ENCODE data around the gene ZNF580.

ZNF580 gene

DNA sequence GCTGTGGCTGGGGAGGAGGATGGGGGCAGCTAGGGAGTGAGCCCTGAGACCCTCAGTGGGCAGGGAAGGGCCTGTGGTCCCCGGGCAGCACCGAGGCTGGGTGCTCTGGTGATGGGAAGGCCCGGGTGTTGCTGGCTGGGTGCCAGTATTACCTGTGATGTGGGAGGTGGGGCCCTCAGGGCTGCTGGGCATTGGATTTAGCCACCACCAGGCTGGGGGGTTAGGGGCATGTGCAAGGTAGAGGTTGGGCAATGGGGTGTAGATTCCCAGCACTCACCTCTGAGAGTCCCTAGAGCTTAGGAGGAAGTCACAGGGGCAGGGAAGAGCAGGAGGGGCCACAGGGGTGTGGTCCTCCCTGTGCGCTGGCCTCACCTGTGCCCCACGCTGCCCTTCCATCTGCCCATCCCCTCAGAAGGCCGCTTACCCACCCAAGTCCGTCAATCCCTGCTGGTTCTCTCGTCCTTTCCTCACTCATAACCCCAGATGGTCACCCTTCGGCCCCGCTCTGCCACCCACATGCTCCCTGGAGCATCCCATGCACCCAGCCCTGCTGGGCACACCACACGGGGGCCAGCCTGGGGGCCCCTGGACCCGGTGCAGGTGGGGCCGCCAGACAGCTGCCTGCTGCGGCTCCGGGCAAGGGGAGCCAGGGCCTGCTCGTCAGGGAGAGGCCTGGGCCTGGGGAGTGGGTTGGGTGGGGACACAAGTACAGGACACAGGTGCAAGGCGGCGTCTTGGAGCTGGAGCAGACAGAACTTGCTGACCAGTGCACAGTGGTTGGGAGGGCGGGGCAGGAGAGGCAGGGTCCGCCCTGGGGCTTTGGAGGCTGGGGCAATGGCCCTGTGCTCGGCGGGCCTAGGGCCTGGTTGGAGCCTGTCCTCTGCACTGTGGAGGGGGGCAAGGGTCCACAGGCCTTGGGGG lies 46.7 kb downstream of the ZNF580 start:
- DNase-seq (ENCODE audit: low spot score) = no peak
- no peak for TF ChIP-seq CTCF (IDR thresholded peaks at IDR 0.05; ENCODE audit: extremely low read depth, missing control alignments)

GRCh38 chr19:55688422-55689218 lies 47.8 kb downstream of the ZNF580 start:
- no peak for DNase-seq (ENCODE audit: low spot score)
- no peak for TF ChIP-seq CTCF (IDR thresholded peaks at IDR 0.05; ENCODE audit: extremely low read depth, missing control alignments)

DNA sequence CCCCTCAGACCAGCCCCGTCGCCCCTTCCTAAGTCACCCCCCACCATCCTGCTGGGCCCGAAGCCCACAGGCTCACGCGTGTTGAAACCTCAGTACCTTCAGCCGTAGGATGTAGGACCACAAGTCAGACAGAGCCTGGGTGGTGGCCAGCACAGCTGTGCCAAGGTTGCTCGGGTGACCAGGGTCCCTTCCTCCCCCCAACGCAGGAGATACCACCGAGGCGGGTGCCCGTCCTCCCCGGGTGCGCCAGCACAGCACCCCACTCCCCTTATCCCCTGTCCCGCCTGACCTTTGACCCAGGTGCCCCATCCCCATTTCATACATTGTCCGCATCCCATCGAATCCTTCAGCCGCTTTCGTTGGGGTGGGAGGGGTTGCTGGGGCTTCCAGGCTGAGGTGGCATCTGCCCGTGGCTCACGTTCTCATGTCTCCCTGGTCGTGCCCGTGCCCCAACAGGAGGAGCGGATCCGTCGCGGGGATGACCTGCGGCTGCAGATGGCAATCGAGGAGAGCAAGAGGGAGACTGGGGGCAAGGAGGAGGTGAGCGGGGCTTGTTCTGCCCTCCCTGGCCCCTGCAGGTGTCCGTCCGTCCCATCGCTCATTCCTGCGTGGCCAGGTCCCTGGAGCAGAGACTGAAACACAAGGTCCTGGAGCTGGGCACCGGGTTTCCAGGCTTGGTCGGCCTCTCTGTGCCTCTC lies 48.8 kb downstream of the ZNF580 start:
- no peak for DNase-seq (ENCODE audit: low spot score)
- no peak for TF ChIP-seq CTCF (IDR thresholded peaks at IDR 0.05; ENCODE audit: extremely low read depth, missing control alignments)

DNA sequence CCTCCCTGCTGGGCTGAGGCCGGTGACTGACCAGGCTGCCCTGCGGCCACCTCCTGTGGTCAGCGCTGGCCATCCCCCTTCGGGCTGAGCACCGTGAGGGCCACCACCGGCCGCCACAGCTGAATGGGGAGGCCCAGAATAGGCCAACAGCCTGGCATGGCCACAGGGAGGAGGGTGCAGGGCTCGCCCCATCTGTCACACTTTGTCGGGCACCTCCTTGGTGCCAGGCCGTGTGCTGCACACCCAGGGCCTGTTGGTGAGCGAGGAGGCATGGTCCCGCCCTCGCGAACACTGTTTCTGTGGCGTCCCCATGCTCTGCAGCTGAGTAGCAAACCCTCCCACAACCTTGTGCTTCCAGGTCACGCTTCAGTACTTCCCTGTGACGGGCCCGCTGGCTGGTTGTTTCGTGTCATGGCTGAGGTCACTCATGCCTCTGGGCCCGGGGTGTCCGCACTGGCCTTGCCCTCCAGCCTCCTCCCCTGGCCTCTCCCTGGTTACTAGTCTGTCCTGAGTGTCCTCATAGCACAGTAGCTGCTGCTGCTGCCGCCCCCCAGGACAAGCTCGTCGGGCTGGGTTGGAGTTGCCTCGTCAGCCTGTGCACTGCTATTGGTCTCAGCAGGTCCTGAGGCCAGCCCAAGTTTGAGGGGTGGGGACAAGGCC lies 49.4 kb downstream of the ZNF580 start:
- no peak for DNase-seq (ENCODE audit: low spot score)
- no peak for TF ChIP-seq CTCF (IDR thresholded peaks at IDR 0.05; ENCODE audit: extremely low read depth, missing control alignments)

DNA sequence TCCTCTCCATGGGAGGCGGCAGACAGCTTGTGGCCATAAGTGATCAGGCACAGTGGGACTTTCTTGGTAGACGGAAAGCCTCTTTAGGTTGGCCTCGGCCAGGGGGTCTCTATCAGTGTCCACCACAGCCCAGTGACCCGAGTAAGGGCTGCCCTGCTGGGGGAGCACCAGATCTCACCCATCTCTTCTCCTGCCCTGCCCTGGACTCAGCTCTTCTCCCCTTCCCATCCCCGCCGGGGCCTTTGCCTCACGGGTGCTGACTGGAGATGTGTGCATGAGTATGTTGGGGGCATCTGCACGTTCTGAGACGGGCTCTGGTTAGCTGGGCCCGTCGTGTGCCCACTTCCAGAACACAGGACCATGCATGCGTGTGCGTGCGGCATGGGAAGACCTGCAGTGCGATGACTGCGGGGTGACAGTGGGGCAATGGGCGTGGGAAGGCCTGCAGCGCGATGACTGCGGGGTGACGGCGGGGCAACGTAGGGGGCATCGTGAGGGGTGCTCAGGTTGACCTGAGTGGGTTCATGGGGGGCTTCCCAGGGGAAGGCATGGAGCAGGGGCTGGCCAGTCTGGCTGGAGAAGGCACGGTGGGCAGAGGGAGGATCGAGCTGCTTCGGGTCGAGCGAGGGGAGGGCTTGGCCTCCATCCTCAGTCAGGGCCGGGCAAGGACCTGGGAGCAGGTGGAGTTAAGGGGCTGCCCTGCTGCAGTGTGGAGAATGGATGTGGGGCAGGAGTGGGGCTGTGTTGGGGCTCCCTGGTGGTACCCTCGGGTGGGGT lies 50.2 kb downstream of the ZNF580 start:
- DNase-seq (ENCODE audit: low spot score) = no peak
- TF ChIP-seq CTCF (IDR thresholded peaks at IDR 0.05; ENCODE audit: extremely low read depth, missing control alignments) = no peak
